CD14-positive monocyte (primary cell): ENCODE results near the gene RNF130. TPM values are rescaled to one million over a fixed set of nuclear protein-coding genes. Genes with fewer than 3 reads are reported as not detected.

Experiments
- DNase-seq, 3 donors: peaks; one replicate each; pipeline ENCODE4 v3.0.0-alpha.2; 2011 to 2022
- H2AFZ ChIP-seq: 2 replicates; pipeline ENCODE4 v1.6.0; 2012; ENCODE audit warnings: mild to moderate bottlenecking, low read depth, low read length, inconsistent platforms; ENCODE audit not compliant: insufficient read depth, poor library complexity, severe bottlenecking
- H3K27ac ChIP-seq, 2 donors: 1 replicate in 1 of 2; 2 replicates in 1 of 2; pipeline ENCODE4 v1.5.1; 2012 to 2013; ENCODE audit warnings: low read length in 2 of 2, control low read depth in 1 of 2, inconsistent platforms in 1 of 2, low read depth in 1 of 2, mild to moderate bottlenecking in 1 of 2
- H3K27me3 ChIP-seq, 2 donors: one replicate each; pipeline versions ENCODE4 v1.6.0 to v1.6.1; 2011 to 2013; ENCODE audit warnings: low read length in 2 of 2; ENCODE audit not compliant: control insufficient read depth in 2 of 2, insufficient read depth in 2 of 2
- H3K36me3 ChIP-seq, 2 donors: replicated peaks in 1 of 2; 1 replicate in 1 of 2; 2 replicates in 1 of 2; pipeline versions ENCODE4 v1.5.1 to v1.6.1; 2012 to 2013; ENCODE audit warnings: low read length in 2 of 2, control low read depth in 1 of 2, inconsistent platforms in 1 of 2, mild to moderate bottlenecking in 1 of 2; ENCODE audit not compliant: insufficient read depth in 2 of 2, control insufficient read depth in 1 of 2
- H3K4me1 ChIP-seq, 2 donors: 1 replicate in 1 of 2; 2 replicates in 1 of 2; pipeline versions ENCODE4 v1.5.1 to v1.6.1; 2012 to 2013; ENCODE audit warnings: low read length in 2 of 2, control low read depth in 1 of 2, inconsistent platforms in 1 of 2, mild to moderate bottlenecking in 1 of 2, moderate library complexity in 1 of 2; ENCODE audit not compliant: insufficient read depth in 2 of 2, control insufficient read depth in 1 of 2
- H3K4me2 ChIP-seq: replicated peaks from 2 replicates; pipeline ENCODE3; 2012; ENCODE audit warnings: low read length, moderate library complexity, mild to moderate bottlenecking; ENCODE audit not compliant: poor library complexity, severe bottlenecking; ENCODE audit errors: extremely low read depth
- H3K4me3 ChIP-seq, 3 experiments: fragments of 200-600 bp in 1 of 3; sonication (generic) in 1 of 3; replicated peaks in 1 of 3; 1 replicate in 2 of 3; 2 replicates in 1 of 3; pipeline ENCODE4 v1.5.1; 2011 to 2013; ENCODE audit warnings: low read length in 3 of 3, mild to moderate bottlenecking in 3 of 3, control low read depth in 2 of 3, low read depth in 2 of 3, inconsistent platforms in 1 of 3, moderate library complexity in 1 of 3
- H3K79me2 ChIP-seq: 2 replicates; pipeline ENCODE4 v1.6.0; 2012; ENCODE audit warnings: mild to moderate bottlenecking, control low read depth, inconsistent platforms, low read length, moderate library complexity; ENCODE audit not compliant: insufficient read depth
- H3K9ac ChIP-seq: 2 replicates; pipeline ENCODE4 v1.6.0; 2017; ENCODE audit warnings: low read length, mild to moderate bottlenecking; ENCODE audit not compliant: insufficient read depth, poor library complexity, severe bottlenecking
- H3K9me3 ChIP-seq, 2 donors: replicated peaks in 1 of 2; 1 replicate in 1 of 2; 2 replicates in 1 of 2; pipeline versions ENCODE4 v1.5.1 to v1.6.1; 2012 to 2013; ENCODE audit warnings: low read length in 2 of 2, control low read depth in 1 of 2; ENCODE audit not compliant: control insufficient read depth in 1 of 2, insufficient read depth in 1 of 2
- H4K20me1 ChIP-seq: 2 replicates; pipeline ENCODE4 v1.6.0; 2012; ENCODE audit warnings: mild to moderate bottlenecking, low read length, control low read depth, moderate library complexity; ENCODE audit not compliant: insufficient read depth
- H3K27ac Mint-ChIP-seq, 7 donors: one replicate each; pipeline ENCODE4 v1.8.0; 2020; ENCODE audit warnings: mild to moderate bottlenecking in 7 of 7, mixed read lengths in 7 of 7, moderate library complexity in 6 of 7, inconsistent platforms in 2 of 7
- H3K27me3 Mint-ChIP-seq, 3 donors: one replicate each; pipeline ENCODE4 v1.8.0; 2021 to 2022; ENCODE audit warnings: low read depth in 3 of 3, mild to moderate bottlenecking in 3 of 3, mixed read lengths in 3 of 3, moderate library complexity in 3 of 3, inconsistent platforms in 1 of 3
- H3K36me3 Mint-ChIP-seq, 2 donors: one replicate each; pipeline ENCODE4 v1.8.0; 2020; ENCODE audit warnings: mixed read lengths in 2 of 2, inconsistent platforms in 1 of 2, mild to moderate bottlenecking in 1 of 2
- H3K4me1 Mint-ChIP-seq: one replicate; pipeline ENCODE4 v1.8.0; 2020; ENCODE audit warnings: mild to moderate bottlenecking, mixed read lengths
- H3K4me3 Mint-ChIP-seq, 2 donors: one replicate each; pipeline ENCODE4 v1.8.0; 2020; ENCODE audit warnings: mild to moderate bottlenecking in 2 of 2, mixed read lengths in 2 of 2, moderate library complexity in 1 of 2
- H3K9me3 Mint-ChIP-seq, 7 donors: one replicate each; pipeline ENCODE4 v1.8.0; 2020 to 2022; ENCODE audit warnings: mixed read lengths in 7 of 7, mild to moderate bottlenecking in 6 of 7, moderate library complexity in 6 of 7, inconsistent platforms in 2 of 7
- CTCF ChIP-seq: fragments of 200-600 bp; IDR thresholded peaks from one replicate; pipeline ENCODE4 v1.8.0; 2022; ENCODE audit warnings: antibody characterized with exemption, mild to moderate bottlenecking
- WGBS: methylation state at CpG from one replicate; pipeline ENCODE4 v1.1.5; 2013; ENCODE audit warnings: missing lambda C conversion rate; ENCODE audit not compliant: insufficient coverage; 5-methylcytosine and 5-hydroxymethylcytosine counted together
- intact Hi-C, 2 donors: fragments of 100-400 bp; cut with micrococcal nuclease; formaldehyde crosslinking; loops; one replicate each; pipeline versions ENCODE4 v1.15.0 to v1.15.1; 2023
- polyA plus RNA-seq, 3 donors: library from polyadenylated mRNA; depleted of rRNA in 1 of 3; unstranded in 2 of 3; stranded (reverse) in 1 of 3; fragments of 300-500 nt in 2 of 3; fragments of >200 nt in 1 of 3; fragmentation: Illumina TruSeq in 2 of 3; gene quantifications; 1 replicate in 2 of 3; 2 replicates in 1 of 3; pipeline ENCODE4 v1.2.3, GENCODE V29; 2012 to 2021

RNF130 gene
- polyA plus RNA-seq, 3 donors: 294 to 439 (median 376) TPM

GRCh38 chr5:179909224-179909623, 162.3 kb downstream of the RNF130 start:
- H3K4me3 Mint-ChIP-seq: no peak overlapping the region
- no peak for DNase-seq
- WGBS: 100% methylated on average over 1 of the region's 6 CpGs

GRCh38 chr5:179908528-179908927, 163.0 kb downstream of the RNF130 start:
- no peaks in the 10 kb centered on the region for H3K9me3 Mint-ChIP-seq
- H3K4me1 ChIP-seq: peaks cover 37 to 51% of the 10 kb centered on the region in 2 donors
- peak overlapping the region; percentile 72 for H3K4me2 ChIP-seq
- WGBS: 91% methylated on average over 16 of the region's 16 CpGs
- peak overlapping the region in 1 of 3 experiments; percentile 80 for H3K4me3 ChIP-seq
- H3K27ac ChIP-seq: peak overlapping the region; percentile 68 to 86
- no peaks in the 10 kb centered on the region for H3K27me3 ChIP-seq
- peak overlapping the region; percentile 85 to 96 (median 90) for H3K27ac Mint-ChIP-seq
- peaks cover 30% of the 10 kb centered on the region for H3K79me2 ChIP-seq
- peaks cover 0 to 2% (median 0%) of the 10 kb centered on the region in 3 donors for H3K27me3 Mint-ChIP-seq
- H4K20me1 ChIP-seq: peaks cover 21% of the 10 kb centered on the region
- H2AFZ ChIP-seq: peak overlapping the region; percentile 81
- peaks cover 16 to 20% of the 10 kb centered on the region in 2 donors for H3K36me3 Mint-ChIP-seq
- peak; percentile 30 for TF ChIP-seq CTCF
- H3K9ac ChIP-seq: peak overlapping the region; percentile 76
- H3K36me3 ChIP-seq: peaks cover 11 to 14% of the 10 kb centered on the region in 2 donors
- intact Hi-C loops: loop anchor here (5.0 to 10.0 kb wide), 2 partner anchors 64 to 106 kb away; no protein-coding TSS in a partner anchor
- peak overlapping the region; percentile 83 to 92 for H3K4me3 Mint-ChIP-seq
- no peaks in the 10 kb centered on the region for H3K9me3 ChIP-seq
- H3K4me1 Mint-ChIP-seq: peaks cover 47% of the 10 kb centered on the region
- no peak for DNase-seq

More at GRCh38 chr5:179909224-179909623, 162.3 kb downstream of the RNF130 start:
- Histone ChIP-seq H3K36me3 (peaks cover 5 to 7% of the 10 kb centered on the region in 2 donors), H3K27me3 (no peaks in the 10 kb centered on the region), H3K79me2 (peaks cover 26% of the 10 kb centered on the region), H3K27ac (peak overlapping the region in 1 of 2 donors; percentile 86), H2AFZ (no peak overlapping the region), H3K4me1 (peaks cover 44 to 58% of the 10 kb centered on the region in 2 donors), H3K9me3 (no peaks in the 10 kb centered on the region), H4K20me1 (peaks cover 21% of the 10 kb centered on the region), H3K4me3 (no peak overlapping the region), H3K9ac (no peak overlapping the region), H3K4me2 (no peak overlapping the region)
- intact Hi-C loops: loop anchor here (5.0 to 10.0 kb wide), 2 partner anchors 64 to 107 kb away; no protein-coding TSS in a partner anchor
- TF ChIP-seq CTCF: no peak
- peak overlapping the region in 1 of 7 donors; percentile 85 for H3K27ac Mint-ChIP-seq
- no peaks in the 10 kb centered on the region for H3K9me3 Mint-ChIP-seq
- peaks cover 12 to 14% of the 10 kb centered on the region in 2 donors for H3K36me3 Mint-ChIP-seq
- H3K27me3 Mint-ChIP-seq: peaks cover 0 to 2% (median 0%) of the 10 kb centered on the region in 3 donors
- H3K4me1 Mint-ChIP-seq: peaks cover 54% of the 10 kb centered on the region
